Hepatocyte (in vitro differentiated cells): ENCODE measurements around the gene NAT16.

Experiments
- CTCF ChIP-seq: fragments of 200-600 bp; sonication (generic); IDR thresholded peaks from 2 replicates; pipeline ENCODE4 v1.5.1; 2016; ENCODE audit warnings: antibody characterized with exemption, mild to moderate bottlenecking; ENCODE audit not compliant: poor library complexity
- EZH2 ChIP-seq: fragments of 200-600 bp; sonication (generic); IDR thresholded peaks from 2 replicates; pipeline ENCODE4 v1.6.1; 2016; ENCODE audit warnings: antibody characterized with exemption, mild to moderate bottlenecking, borderline replicate concordance

GRCh38 chr7:101122933-101123702 is 57.0 kb downstream of the NAT16 start:
- TF ChIP-seq CTCF (no peak), EZH2 (no peak)
